ENCODE data around the gene C2CD3.
"Not testable (repeated sequence)": the region's sequence is repeated elsewhere in the genome, so short reads cannot be mapped to it uniquely, and the experiment has no call there.

The C2CD3 gene

DNA sequence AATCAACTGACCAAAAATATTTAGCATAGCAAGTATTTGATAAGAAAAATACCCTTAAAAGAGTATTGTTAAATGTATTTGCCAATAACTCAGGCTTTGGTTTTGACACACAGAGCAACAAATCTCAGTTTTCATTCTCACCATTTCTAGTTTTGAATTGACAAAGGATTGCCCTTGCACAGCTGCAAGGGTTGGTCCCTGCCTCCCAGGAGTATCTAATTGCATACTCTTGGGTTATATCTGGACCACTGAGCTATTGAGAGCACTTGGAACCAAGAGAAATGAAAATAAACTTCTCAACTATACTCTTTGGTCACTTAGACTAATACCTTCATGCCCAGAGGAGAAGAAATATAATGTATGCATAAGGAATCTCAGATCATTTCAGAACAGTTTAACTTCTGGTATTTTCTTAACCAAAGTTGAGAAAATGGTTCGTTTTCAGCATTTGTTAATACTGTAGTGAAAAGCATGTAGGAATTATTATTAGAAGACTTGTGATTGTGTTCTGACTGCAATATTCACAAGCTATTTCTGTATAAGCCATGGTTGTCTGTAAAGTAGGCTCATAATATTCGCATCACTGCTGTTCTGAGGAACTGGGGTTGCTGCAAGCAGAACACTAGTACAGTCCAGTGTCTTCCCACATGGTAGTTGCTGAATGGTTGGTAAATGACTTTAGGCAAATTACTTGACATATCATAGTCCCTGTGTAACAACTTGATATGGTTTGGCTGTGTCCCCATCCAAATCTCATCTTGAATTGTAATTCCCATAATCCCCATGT lies 7.9 kb downstream of the C2CD3 start:
- peak; percentile 42 for DNase-seq (ENCODE audit: low spot score)

DNA sequence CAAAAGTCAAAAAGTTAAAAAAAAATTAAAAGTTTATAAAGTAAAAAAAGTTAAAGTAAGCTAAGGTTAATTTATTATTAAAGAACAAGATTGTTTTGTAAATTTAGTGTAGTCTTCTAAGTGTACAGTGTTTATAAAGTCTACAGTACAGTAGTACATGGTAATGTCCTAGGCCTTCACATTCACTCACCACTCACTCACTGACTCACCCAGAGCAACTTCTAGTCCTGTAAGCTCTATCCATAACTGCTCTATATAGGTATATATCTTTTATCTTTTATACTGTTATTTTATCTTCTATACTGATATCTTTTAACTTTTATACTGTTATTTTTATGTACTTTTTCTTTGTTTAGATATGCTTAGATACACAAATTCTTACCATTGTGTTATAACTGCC lies 11.2 kb downstream of the C2CD3 start:
- DNase-seq (ENCODE audit: low spot score) = no peak

DNA sequence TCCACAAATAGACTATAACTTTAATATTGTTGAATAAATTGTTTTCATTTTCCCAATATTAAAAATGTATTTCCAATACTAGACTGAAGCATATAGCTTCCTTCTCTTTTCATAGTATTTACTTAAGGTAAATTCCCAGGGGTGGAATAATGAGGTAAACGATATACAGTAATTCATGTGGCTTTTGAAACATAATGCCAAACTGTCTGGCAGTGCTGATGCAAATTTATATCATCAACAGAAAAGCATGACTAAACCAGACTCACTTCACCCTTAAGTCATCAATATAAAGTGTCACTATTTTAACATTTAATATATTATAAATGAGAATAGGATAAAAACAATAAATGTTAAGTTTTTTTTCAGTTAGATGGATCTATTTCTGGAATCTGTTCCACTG lies 13.6 kb downstream of the C2CD3 start:
- no peak for DNase-seq (ENCODE audit: low spot score)

DNA sequence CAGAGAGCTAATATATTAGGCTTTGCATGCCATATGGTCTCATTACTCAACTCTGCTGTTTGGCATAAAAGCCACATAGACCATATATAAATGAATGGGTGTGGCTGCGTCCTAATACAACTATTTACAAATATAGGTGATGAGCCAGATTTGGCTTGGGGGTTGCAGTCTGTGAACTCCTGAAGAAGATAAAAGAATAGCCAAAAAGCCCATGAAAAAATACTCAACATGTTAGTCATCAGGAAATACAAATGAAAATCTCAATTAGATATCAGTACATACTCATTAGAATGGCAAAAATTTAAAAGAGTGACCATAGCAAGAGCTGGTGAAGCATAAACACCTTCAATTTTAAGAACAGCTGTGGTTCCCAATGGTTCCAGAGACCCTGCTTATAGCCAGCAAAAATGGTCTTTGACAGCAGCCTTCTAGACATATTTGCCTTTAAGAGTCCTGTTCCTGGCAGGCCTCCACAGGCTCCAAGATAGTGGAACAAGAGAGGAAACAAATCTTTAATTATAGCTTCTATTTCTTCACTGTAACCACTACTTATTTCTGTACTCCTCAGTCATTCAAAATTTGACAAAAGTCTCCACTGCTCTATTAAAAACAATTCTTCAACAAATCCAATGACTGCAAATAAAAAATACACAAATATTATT lies 16.1 kb downstream of the C2CD3 start:
- DNase-seq (ENCODE audit: low spot score) = no peak

DNA sequence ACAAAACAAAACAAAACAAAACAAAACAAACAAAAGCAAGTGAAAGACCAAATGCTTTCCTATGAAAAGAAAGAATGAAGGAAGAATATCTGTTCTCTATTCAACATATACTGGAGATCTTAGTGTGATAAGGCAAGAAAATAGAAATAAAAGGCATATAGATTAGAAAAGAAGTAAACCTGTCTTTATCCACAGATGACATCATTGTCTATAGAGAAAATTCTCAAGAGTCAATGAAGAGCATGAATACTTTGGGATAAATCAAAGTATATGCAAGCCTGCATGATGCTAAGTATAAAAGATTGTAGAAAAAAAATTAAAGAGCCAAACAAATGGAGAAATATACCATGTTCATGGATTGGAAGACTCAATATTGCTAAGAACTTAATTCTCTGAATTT lies 17.6 kb downstream of the C2CD3 start:
- no peak for DNase-seq (ENCODE audit: low spot score)

DNA sequence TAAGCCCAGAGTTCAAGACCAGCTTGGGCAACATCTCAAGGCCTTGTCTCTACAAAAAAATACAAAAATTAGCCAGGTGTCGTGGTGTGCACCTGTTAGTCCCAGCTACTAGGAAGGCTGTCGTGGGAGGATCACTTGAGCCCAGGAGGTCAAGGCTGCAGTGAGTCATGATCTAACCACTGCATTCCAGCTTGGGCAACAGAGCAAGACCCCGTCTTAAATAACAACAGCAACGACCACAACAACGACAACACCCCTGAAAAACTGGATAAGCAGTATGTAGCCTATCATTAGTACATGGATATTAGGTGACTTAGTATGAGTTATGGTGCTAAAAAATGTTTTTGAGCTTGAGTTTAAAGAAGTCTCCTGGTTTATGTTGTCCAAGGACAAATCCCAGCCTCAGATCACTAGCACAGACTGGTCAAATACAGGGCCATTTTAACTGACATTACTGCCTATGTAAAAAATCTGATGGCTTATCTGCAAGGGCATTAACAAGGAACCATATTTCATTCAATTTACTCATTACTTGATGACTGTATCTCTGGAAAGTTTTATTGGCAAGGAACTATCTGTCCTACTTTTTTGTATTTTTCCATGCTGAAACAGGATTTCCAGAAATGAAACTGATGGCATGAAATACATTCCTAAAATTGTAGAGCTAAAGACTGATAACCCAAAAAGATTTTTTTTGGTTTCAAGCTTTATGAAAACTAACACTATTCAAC lies 23.4 kb downstream of the C2CD3 start:
- no peak for DNase-seq (ENCODE audit: low spot score)

DNA sequence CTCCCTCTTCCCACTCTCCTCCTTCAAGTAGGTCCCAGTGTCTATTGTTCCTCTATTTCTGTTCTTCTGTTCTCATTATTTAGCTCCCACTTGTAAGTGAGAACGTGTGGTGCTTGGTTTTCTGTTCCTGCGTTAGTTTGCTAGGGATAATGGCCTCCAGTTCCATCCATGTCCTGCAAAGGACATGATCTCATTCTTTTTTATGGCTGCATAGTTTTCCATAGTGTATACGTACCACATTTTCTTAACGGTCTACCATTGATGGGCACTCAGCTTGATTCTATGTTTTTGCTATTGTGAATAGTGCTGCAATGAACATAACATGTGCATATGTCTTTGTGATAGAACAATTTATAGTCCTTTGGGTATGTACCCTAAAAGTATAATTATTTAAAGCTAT lies 26.2 kb downstream of the C2CD3 start:
- DNase-seq (ENCODE audit: low spot score) = no peak

DNA sequence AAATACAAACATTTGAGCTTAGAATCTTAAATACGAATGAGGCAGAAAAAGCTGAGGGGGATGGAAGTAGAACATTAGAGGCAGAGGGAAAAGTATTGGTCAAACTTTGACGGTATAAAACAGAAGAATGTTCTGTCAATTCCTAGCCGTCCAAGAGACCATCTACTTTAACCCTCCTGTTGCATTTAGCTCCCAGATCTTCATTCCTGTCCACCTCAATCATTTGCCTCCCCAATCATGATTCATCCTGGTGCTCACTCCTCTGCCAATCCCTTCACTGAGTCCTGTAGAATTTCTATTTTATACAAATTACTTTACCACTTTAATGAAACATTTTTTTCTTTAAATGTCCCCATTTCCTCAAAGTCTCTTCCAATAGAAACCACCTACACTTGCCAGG lies 28.2 kb downstream of the C2CD3 start:
- no peak for DNase-seq (ENCODE audit: low spot score)

DNA sequence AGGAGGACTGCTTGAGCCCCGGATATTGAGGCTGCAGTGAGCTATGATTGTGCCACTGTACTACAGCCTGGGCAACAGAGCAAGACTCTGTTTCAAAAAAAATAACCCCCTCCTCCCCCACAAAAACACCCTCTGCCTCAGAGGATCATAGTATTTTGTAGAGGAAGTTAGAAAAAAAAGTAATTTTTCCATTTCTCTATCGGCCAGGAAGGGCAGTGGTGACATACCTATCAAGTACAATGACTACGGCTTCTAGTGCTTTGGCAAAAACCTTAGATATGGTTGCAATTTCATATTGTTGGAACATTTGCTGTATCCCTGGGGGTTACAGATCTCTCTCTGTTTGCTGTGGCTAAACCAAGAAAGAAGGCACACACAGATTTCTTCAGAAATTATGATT lies 28.9 kb downstream of the C2CD3 start:
- no peak for DNase-seq (ENCODE audit: low spot score)

DNA sequence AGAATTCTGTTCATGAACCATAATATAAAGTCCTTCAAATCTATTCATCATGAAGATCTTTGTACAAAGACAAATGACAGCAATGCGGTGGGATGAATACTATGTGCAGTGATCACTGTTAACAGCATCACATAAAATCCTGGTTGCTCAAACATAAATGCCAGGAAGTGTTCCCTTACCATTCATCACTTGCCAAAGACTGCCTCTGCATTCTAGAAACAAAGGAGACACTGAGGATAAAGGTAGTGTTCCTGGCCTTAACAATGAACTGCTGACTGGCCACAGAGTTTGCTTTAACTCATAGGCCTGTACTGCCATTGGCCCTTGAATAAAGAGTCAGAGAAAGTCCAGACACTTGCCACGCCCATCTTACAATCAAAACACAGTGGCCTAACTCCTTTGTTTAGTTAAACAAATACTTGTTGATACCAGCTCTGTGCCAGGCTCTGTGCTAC lies 29.5 kb downstream of the C2CD3 start:
- DNase-seq (ENCODE audit: low spot score) = no peak

DNA sequence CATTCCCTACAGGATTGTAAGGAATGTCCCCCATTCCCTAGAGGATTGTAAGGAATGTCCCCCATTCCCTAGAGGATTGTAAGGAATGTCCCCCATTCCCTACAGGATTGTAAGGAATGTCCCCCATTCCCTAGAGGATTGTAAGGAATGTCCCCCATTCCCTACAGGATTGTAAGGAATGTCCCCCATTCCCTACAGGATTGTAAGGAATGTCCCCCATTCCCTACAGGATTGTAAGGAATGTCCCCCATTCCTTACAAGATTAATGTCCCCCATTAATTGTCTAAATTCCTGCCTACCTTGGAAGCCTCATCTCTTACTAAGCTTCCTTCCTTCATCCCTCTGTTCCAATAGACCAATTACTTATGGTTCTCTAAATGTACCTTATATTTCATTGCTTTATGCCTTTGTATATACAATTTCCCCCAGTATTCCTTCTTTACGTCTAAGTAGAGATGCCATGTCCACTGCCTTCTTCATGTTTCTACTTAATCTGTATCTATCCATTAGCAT lies 30.8 kb downstream of the C2CD3 start:
- DNase-seq (ENCODE audit: low spot score) = not testable (repeated sequence)

DNA sequence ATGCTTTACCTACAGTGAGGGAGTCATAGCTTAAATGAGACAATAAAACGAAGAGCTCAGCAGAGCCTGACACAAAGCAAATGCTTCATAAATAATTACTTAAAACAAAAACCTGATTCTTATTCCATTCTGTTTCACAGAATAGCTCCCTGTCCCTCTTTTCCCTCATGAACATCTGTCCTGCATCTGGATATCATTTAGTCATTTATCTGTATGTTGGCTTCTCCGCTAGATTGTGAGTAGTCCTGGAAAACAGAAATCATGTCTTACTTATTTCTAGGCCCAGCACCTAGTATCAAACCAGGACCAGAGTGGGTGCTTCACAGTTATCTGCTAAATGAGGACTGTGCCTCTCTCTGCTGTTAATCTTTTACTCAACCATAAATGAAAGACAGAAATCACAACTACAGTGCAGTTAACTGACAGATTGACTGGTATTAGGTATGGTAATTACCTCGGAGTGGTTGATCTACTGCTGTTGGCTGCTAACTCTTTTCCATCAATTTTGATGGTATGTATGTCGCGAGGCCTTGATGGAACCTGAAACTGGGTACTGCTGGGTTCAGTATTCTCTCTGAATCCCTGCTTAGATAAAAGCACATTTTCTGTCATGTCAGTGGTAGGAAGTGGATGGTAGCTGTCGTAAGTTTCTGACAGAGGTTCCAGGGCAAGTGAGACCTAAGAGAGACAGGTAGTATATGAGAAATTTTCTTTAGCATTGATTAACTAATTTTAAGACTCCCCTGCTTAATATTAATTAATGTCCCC lies 31.5 kb downstream of the C2CD3 start:
- DNase-seq (ENCODE audit: low spot score) = no peak

DNA sequence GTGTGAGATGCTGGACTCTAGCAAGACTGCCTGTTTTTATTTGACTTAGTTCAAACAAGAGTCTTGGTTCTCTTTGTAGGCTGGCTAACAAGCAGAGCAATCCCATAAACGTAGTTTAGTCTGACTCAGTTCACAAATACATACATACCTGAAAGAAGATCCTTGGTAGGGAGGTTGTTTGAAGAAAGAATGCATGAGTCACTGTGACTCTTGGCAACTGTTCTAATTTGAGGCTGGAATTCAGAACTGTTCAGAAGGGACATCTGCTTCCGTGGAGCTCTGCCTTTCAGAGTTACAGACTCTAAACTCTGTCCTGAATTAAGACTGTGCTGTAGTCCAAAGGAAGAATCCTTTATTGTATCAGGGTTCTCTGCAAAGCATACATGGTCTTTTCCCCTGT lies 32.2 kb downstream of the C2CD3 start:
- no peak for DNase-seq (ENCODE audit: low spot score)

DNA sequence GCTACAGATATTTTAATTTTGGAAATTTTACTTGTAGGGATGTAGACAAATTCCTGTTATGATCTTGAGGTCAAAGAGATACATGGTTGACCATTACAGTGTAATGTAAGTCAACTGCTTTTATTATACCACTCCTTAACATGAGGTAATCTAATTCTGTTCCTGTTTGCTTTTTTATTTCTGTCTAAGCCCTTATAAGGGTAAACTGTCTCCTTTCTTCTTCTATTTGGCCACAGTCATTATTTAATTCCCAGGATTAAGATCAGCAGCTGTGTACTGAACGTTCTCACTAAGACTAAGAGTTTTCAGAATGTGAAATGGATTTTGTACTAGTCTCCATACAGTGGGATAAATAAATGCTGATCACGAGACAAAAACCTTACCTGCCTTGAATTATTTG lies 32.8 kb downstream of the C2CD3 start:
- no peak for DNase-seq (ENCODE audit: low spot score)

DNA sequence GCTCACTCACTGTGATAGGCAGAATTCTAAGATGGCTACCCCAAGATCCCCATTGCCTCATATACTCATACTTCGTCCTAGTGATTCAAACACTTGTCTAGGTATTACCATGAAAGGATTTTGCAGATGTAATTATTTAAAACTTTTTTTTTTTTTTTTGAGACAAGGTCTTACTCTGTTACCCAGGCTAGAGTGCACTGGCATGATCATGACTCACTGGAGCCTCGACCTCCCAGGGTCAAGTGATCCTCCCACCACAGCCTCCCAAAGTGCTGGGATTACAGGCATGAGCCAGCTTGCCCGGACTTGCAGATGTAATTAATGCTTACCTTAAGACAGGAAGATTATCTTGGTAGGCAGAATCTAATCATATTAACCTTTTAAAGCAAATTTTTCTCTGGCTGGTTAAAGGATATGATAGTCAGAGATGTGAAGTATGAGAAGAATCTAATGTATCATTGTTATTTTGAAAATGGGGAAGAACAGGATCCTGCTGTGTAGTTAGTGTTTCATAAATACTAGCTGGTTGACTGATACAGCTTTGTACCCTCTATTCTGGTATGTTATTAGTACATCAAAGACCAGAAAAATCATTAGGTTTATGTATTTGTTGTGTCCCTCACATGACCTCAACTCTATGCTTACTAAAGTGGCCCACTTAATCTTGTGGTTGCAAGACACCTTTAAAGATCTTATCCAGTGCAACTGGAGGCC lies 35.5 kb downstream of the C2CD3 start:
- no peak for DNase-seq (ENCODE audit: low spot score)

DNA sequence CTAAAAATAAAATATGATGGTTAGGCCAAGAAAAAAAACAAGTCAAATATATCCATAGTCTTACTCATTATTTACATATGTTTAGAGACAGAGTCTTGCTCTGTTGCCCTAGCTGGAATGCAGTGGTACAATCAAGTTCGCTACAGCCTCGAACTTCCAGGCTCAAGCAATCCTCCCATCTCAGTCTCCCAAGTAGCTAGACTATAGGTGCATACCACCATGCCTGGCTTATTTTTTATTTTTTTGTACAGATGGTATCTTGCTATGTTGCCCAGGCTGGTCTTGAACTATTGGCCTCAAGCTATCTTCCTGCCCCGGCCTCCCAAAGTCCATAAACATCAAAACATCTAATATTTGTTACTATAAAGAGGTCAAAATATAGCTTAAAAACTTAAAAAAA lies 36.1 kb downstream of the C2CD3 start:
- no peak for DNase-seq (ENCODE audit: low spot score)

DNA sequence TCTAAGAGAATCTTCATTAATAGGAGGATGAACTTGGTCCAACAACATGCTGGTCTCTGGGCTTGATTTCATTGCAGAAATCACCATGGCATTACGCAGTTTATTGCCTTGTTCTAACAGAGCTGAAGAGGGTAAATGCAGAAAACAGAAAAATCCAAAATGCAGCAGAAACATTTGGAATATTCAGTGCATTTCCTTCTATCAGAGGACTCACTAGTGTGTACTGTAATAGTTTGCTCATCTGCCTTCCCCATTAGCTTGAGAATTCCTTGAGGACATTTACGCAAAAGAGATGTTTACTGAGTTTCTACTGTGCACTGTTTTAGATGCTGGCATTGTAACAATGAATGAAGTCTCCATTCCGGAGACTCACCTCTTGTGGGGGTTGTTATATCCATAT lies 37.4 kb downstream of the C2CD3 start:
- no peak for DNase-seq (ENCODE audit: low spot score)

DNA sequence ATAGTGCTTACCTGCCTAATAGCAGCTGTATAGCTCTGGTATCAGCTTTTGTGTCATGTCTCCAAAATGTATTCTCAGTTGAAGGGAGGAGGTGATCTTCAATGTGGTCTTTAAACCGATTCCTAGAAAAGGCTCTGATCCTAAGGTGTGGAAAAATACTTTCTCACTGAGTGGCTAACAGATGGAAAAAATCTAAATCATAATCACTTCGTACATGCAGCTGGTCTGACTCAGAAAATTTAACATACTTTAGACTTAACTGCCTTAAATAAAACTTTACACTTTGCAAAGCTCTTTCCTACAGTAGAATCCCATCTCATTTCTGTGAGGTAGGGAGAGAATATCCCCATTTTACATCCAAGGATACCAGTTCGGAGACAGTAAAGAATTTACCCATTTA lies 38.0 kb downstream of the C2CD3 start:
- no peak for DNase-seq (ENCODE audit: low spot score)

DNA sequence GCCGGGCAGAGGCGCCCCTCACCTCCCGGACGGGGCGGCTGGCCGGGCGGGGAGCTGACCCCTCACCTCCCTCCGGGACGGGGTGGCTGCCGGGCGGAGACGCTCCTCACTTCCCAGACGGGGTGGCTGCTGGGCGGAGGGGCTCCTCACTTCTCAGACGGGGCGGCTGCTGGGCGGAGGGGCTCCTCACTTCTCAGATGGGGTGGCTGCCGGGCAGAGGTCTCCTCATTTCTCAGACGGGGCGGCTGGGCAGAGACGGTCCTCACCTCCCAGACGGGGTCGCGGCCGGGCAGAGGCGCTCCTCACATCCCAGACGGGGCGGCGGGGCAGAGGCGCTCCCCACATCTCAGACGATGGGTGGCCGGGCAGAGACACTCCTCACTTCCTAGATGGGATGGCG lies 41.7 kb downstream of the C2CD3 start:
- not testable (repeated sequence) for DNase-seq (ENCODE audit: low spot score)

DNA sequence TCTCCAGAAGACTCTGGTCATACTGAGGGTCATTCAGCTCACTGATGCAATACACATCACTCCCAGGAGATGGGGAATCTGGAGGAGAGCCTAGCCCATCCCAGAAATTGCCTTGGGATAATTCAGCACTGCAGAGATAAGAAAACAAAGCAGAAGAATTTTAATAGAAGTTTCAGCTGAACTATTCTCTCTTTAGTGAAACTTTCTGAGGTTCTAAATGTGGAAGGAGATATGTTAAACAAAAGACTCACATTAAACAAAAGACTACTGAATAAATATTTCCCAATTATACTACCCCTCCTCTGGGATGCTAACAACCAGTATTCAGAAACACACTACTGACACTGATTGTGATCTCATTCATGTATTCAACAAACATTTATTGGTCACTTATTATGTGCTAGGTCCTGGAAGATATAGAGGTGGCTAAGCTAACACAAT lies 47.8 kb downstream of the C2CD3 start:
- no peak for DNase-seq (ENCODE audit: low spot score)

DNA sequence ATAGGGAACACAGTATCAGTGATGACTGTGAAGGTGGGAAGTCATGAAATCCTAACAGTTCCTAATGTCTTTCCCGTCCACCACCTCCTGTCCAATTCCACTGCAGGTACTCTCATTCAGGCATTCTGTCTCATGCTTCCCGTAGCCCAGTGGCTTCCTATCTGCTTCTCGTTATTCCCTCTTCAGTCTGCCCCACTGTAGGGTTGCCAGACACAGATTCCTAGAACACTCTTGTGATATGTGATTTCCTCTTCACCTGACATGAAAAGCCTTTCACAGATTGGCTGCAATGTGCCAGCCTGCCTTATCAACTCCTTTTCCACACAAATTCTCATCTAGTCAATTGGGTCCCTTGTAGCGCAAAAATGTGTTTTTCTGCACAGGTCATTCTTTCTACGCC lies 49.0 kb downstream of the C2CD3 start:
- no peak for DNase-seq (ENCODE audit: low spot score)

All from activated CD4-positive, alpha-beta T cell treated with anti-CD3 and anti-CD28 coated beads, Interleukin-2, Interleukin-4, amounts not matched to agents 100 ng/mL and 50 ng/mL, durations not matched to agents 16 hours and 8 hours (primary cell).